Measurements from ENCODE around the gene ST6GALNAC4. TPM values are rescaled to one million over a fixed set of nuclear protein-coding genes. Genes with fewer than 3 reads are reported as not detected.

The ST6GALNAC4 gene
- total and polyA plus RNA-seq, 10 of the 15 experiments (the other 5 are each of a cell fraction or from before 2014, with no cell fraction given): 4.2 to 63.2 (median 35.2) TPM

DNA sequence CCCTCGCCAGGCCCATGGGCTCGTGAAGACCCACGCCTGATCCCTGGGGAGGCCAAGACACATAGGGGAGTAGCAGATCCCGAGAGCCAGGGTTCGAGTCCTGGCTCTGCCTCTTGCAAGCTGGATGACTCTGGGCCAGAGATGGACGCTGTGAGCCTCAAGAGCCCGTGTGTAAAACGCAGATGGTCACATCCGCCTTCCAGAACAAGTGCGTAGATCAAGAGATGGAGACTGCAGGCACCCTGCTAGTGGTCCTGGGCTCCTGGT is 8.2 kb downstream of the ST6GALNAC4 start:
- ChIA-PET POLR2A (no interaction called here), SMC1A (ENCODE audit: uncharacterized antibody, unreplicated experiment) (no interaction called here), RAD21 (ENCODE audit: unreplicated experiment) (no interaction called here), CTCF (no interaction called here)
- ATAC-seq: no peak
- peaks cover 10 to 21% of the 10 kb centered on the region in 2 experiments; a peak in 2 of 4 replicates for H3K36me3 ChIP-seq (ENCODE audit: control insufficient read depth in 2 of 2, insufficient read depth in 2 of 2, low read length in 1 of 2)
- H2AFZ ChIP-seq (ENCODE audit: control insufficient read depth, low read depth, low read length): no peak overlapping the region
- no TSS peak for BruUV-seq (replicated peaks)
- no peak for DNase-seq (ENCODE audit: low read depth, low spot score)
- no peaks in the 10 kb centered on the region for H3K9me3 ChIP-seq (replicated peaks; ENCODE audit: control insufficient read depth, insufficient read depth, low read length)
- H3K9ac ChIP-seq (ENCODE audit: control insufficient read depth, insufficient read depth, low read length): no peak overlapping the region
- WGBS (ENCODE audit: insufficient coverage, insufficient replicate concordance, low lambda C conversion rate, missing lambda C conversion rate): 93% methylated on average over 10 of the region's 10 CpGs
- in situ Hi-C loops (cut with MboI): no loop called here
- no peak overlapping the region for H3K4me3 ChIP-seq
- FAIRE-seq: no peak
- intact Hi-C loops (cut with micrococcal nuclease; ENCODE audit: unreplicated experiment): no loop called here
- H4K20me1 ChIP-seq (ENCODE audit: control insufficient read depth, insufficient read depth): no peaks in the 10 kb centered on the region
- H3K4me2 ChIP-seq (ENCODE audit: control insufficient read depth, insufficient read depth): no peak overlapping the region
- TF ChIP-seq, protein P1, sequence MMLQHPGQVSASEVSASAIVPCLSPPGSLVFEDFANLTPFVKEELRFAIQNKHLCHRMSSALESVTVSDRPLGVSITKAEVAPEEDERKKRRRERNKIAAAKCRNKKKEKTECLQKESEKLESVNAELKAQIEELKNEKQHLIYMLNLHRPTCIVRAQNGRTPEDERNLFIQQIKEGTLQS (IDR thresholded peaks at IDR 0.05; ENCODE audit: borderline replicate concordance, extremely low read depth, low read depth, low read length): no peak
- no peak for TF ChIP-seq LARP7 (IDR thresholded peaks at IDR 0.05)
- no peak for TF ChIP-seq MYB (IDR thresholded peaks at IDR 0.05; ENCODE audit: borderline replicate concordance, low read depth, low read length)
- no peak overlapping the region for H3K27ac ChIP-seq (ENCODE audit: control insufficient read depth, insufficient read depth)
- peaks cover 62% of the 10 kb centered on the region for H3K4me1 ChIP-seq (ENCODE audit: control insufficient read depth, insufficient read depth, low read length)
- no peaks in the 10 kb centered on the region for H3K27me3 ChIP-seq (replicated peaks in 1 of 2; ENCODE audit: control insufficient read depth in 2 of 2, insufficient read depth in 2 of 2, low read length in 1 of 2)
- H3K79me2 ChIP-seq (ENCODE audit: control insufficient read depth, insufficient read depth, low read length): peaks cover 15% of the 10 kb centered on the region

DNA sequence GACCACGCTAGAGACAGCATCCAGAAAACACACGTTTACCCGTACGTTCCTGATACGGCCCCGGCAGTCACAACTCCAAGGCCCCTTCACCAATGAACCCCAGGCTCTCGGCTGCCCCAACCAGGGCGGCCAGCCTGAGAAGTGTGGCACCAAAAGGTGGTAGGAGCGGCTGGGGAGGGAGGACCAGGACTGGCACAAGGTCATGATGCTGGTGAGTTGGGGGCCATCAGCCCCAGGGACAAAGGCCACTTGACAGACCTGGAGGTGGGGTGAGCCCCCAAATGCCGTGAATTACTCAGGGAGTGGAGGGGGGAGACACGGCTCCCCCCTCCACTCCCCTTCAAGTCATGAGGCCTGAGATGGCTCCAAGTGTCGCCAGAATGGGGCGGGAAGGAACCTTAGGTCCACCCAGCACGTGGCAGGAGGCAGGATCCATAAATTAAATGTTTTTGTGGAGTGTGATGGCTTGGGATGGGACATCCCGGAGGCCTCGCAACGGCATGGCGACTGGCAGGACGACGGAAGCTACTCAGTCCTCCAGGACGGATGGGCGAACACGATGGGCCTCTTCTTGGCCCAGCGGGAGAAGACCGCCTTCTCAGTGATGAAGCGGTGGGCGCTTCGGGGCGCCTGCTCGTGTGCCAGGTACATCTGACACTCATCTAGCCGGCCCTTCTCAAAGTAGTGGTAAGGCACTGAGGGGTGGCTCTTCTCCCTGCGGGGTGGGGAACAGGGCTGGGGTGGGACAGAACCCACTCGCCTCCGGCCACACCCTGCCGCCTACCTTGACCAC is 8.8 kb downstream of the ST6GALNAC4 start:
- Histone ChIP-seq H3K27ac (ENCODE audit: control insufficient read depth, insufficient read depth) (no peak overlapping the region), H2AFZ (ENCODE audit: control insufficient read depth, low read depth, low read length) (no peak overlapping the region), H3K4me1 (ENCODE audit: control insufficient read depth, insufficient read depth, low read length) (peaks cover 67% of the 10 kb centered on the region), H4K20me1 (ENCODE audit: control insufficient read depth, insufficient read depth) (no peaks in the 10 kb centered on the region), H3K79me2 (ENCODE audit: control insufficient read depth, insufficient read depth, low read length) (peaks cover 15% of the 10 kb centered on the region), H3K9me3 (replicated peaks; ENCODE audit: control insufficient read depth, insufficient read depth, low read length) (no peaks in the 10 kb centered on the region), H3K27me3 (replicated peaks in 1 of 2; ENCODE audit: control insufficient read depth in 2 of 2, insufficient read depth in 2 of 2, low read length in 1 of 2) (no peaks in the 10 kb centered on the region), H3K9ac (ENCODE audit: control insufficient read depth, insufficient read depth, low read length) (no peak overlapping the region), H3K36me3 (ENCODE audit: control insufficient read depth in 2 of 2, insufficient read depth in 2 of 2, low read length in 1 of 2) (peaks cover 10 to 21% of the 10 kb centered on the region in 2 experiments; a peak in 2 of 4 replicates), H3K4me2 (ENCODE audit: control insufficient read depth, insufficient read depth) (no peak overlapping the region), H3K4me3 (no peak overlapping the region)
- no peak for TF ChIP-seq HDGF (IDR thresholded peaks at IDR 0.05)
- TF ChIP-seq POLR2A (IDR thresholded peaks at IDR 0.05; ENCODE audit: low read depth, low read length): peak; percentile 34; the same call in 1 of the 2 replicates
- no peak for TF ChIP-seq SMAD1 (IDR thresholded peaks at IDR 0.05; ENCODE audit: low read depth, partially characterized antibody)
- FAIRE-seq (no peak), ATAC-seq (no peak), DNase-seq (ENCODE audit: low read depth, low spot score) (no peak)
- SMC1A ChIA-PET (ENCODE audit: uncharacterized antibody, unreplicated experiment): interaction anchor here (4.9 kb wide), 1 partner anchor 9 kb away, joined by 37 read pairs; the partner anchor contains the start of gene ST6GALNAC4
- RAD21 ChIA-PET (ENCODE audit: unreplicated experiment): interaction anchor here (2.8 kb wide), 1 partner anchor 173 kb away, joined by 11 read pairs; the partner anchor contains the start of gene TOR2A
- CTCF ChIA-PET: no interaction called here
- BruUV-seq (replicated peaks): no TSS peak
- in situ Hi-C loops (cut with MboI) (no loop called here), intact Hi-C loops (cut with micrococcal nuclease; ENCODE audit: unreplicated experiment) (no loop called here)
- 87% methylated on average over 35 of the region's 35 CpGs for WGBS (ENCODE audit: insufficient coverage, insufficient replicate concordance, low lambda C conversion rate, missing lambda C conversion rate)
- POLR2A ChIA-PET: interaction anchor here (0.7 to 11.0 kb wide), 3 partner anchors 7 to 107 kb away, joined by 3 to 166 read pairs (median 4); partner anchors contain the start of gene ST6GALNAC4
